SK-N-SH (cell line): ENCODE measurements around the gene SPATA2. TPM values are rescaled to one million over a fixed set of nuclear protein-coding genes. Genes with fewer than 3 reads are reported as not detected.

Source experiments
- CTCF ChIA-PET: fragments of 300-600, 350-600 bp; formaldehyde crosslinking; extraction: SDS; loops from one replicate; lab custom pipeline; 2021; lab: Yijun Ruan, JAX
- POLR2A ChIA-PET: fragments of 350-600 bp; sonication (Branson Sonifier 250); formaldehyde crosslinking; extraction: SDS; loops from one replicate; lab custom pipeline; 2020; ENCODE audit warnings: antibody characterized with exemption, inconsistent platforms; lab: Yijun Ruan, JAX
- DNase-seq: peaks from one replicate; pipeline ENCODE4 v3.0.0; 2012
- H2AFZ ChIP-seq: fragments of 200-600 bp; sonication (generic); 2 replicates; pipeline ENCODE4 v1.8.1; 2016; ENCODE audit warnings: antibody characterized with exemption, mild to moderate bottlenecking, low read depth
- H3F3A ChIP-seq: fragments of 200-600 bp; sonication (generic); replicated peaks from 2 replicates; pipeline ENCODE3; 2016; ENCODE audit warnings: antibody characterized with exemption, mild to moderate bottlenecking; ENCODE audit not compliant: insufficient read depth
- H3K27ac ChIP-seq, 2 experiments: fragments of 200-500 bp in 1 of 2; fragments of 200-600 bp in 1 of 2; sonication (Bioruptor generic) in 1 of 2; sonication (generic), shearing (Covaris generic) in 1 of 2; 2 replicates each; pipeline versions ENCODE4 v1.5.1 to v1.6.1; 2014 to 2016; ENCODE audit warnings: low read depth in 2 of 2, inconsistent platforms in 1 of 2, low read length in 1 of 2, mild to moderate bottlenecking in 1 of 2, mixed read lengths in 1 of 2
- H3K27me3 ChIP-seq: fragments of 200-600 bp; sonication (generic), shearing (Covaris generic); 2 replicates; pipeline ENCODE4 v1.6.1; 2016; ENCODE audit warnings: mixed run types; ENCODE audit not compliant: insufficient read depth
- H3K36me3 ChIP-seq, 2 experiments: fragments of 200-500 bp in 1 of 2; fragments of 200-600 bp in 1 of 2; sonication (Bioruptor generic) in 1 of 2; sonication (generic) in 1 of 2; replicated peaks in 1 of 2; 2 replicates each; pipeline versions ENCODE3 to v1.5.1; 2014 to 2016; ENCODE audit warnings: low read length in 1 of 2, mild to moderate bottlenecking in 1 of 2; ENCODE audit not compliant: insufficient read depth in 2 of 2, control insufficient read depth in 1 of 2
- H3K4me1 ChIP-seq, 2 experiments: fragments of 200-500 bp in 1 of 2; fragments of 200-600 bp in 1 of 2; sonication (Bioruptor generic) in 1 of 2; sonication (generic), shearing (Covaris generic) in 1 of 2; 2 replicates each; pipeline versions ENCODE4 v1.5.1 to v1.6.1; 2014 to 2016; ENCODE audit warnings: low read depth in 1 of 2, low read length in 1 of 2, mixed run types in 1 of 2; ENCODE audit not compliant: insufficient read depth in 2 of 2, control insufficient read depth in 1 of 2
- H3K4me2 ChIP-seq: fragments of 200-600 bp; sonication (generic), shearing (Covaris generic); 2 replicates; pipeline ENCODE4 v1.6.1; 2017; ENCODE audit warnings: mixed run types
- H3K4me3 ChIP-seq, 2 experiments: fragments of 200-500 bp in 1 of 2; fragments of 200-600 bp in 1 of 2; sonication (Bioruptor generic) in 1 of 2; sonication (generic), shearing (Covaris generic) in 1 of 2; 2 replicates each; pipeline versions ENCODE4 v1.5.1 to v1.8.1; 2014 to 2016; ENCODE audit warnings: low read depth in 2 of 2, inconsistent platforms in 1 of 2, low read length in 1 of 2, mild to moderate bottlenecking in 1 of 2, mixed read lengths in 1 of 2, moderate library complexity in 1 of 2
- H3K79me2 ChIP-seq: fragments of 200-600 bp; sonication (generic); 2 replicates; pipeline ENCODE4 v1.8.1; 2017; ENCODE audit warnings: mild to moderate bottlenecking; ENCODE audit not compliant: insufficient read depth
- H3K9ac ChIP-seq: fragments of 200-600 bp; sonication (generic); 2 replicates; pipeline ENCODE4 v1.6.1; 2017; ENCODE audit warnings: mixed run types
- H3K9me2 ChIP-seq: fragments of 200-600 bp; sonication (generic); 2 replicates; pipeline ENCODE4 v1.6.1; 2017; ENCODE audit warnings: mixed run types
- H3K9me3 ChIP-seq: fragments of 200-600 bp; sonication (generic); 2 replicates; pipeline ENCODE4 v1.6.1; 2017; ENCODE audit warnings: mixed run types, mild to moderate bottlenecking, moderate library complexity
- H4K20me1 ChIP-seq: fragments of 200-600 bp; sonication (generic); 2 replicates; pipeline ENCODE4 v1.6.1; 2017; ENCODE audit warnings: mild to moderate bottlenecking, mixed run types; ENCODE audit not compliant: insufficient read depth
- CHD2 ChIP-seq: fragments of 150-350 bp; IDR thresholded peaks from 2 replicates; pipeline ENCODE4 v1.6.1; 2018; ENCODE audit warnings: low read length; ENCODE audit not compliant: partially characterized antibody
- FOSL2 ChIP-seq: IDR thresholded peaks from 2 replicates; pipeline ENCODE4 v1.4.0; 2012; ENCODE audit warnings: low read depth, mild to moderate bottlenecking, moderate library complexity, borderline replicate concordance
- FOXJ3 ChIP-seq: sonication (generic); formaldehyde crosslinking; IDR thresholded peaks from 2 replicates; pipeline ENCODE4 v1.5.1; 2020; ENCODE audit warnings: mild to moderate bottlenecking, missing genetic modification reagents
- FOXM1 ChIP-seq: IDR thresholded peaks from 2 replicates; pipeline ENCODE4 v1.4.0; 2012; ENCODE audit warnings: low read depth, mild to moderate bottlenecking
- GABPA ChIP-seq: IDR thresholded peaks from 2 replicates; pipeline ENCODE4 v1.4.0; 2012; ENCODE audit warnings: low read depth, mild to moderate bottlenecking
- JUND ChIP-seq: IDR thresholded peaks from 2 replicates; pipeline ENCODE4 v1.4.0; 2012
- MEF2A ChIP-seq: IDR thresholded peaks from 2 replicates; pipeline ENCODE4 v1.4.0; 2012; ENCODE audit warnings: low read depth, borderline replicate concordance
- RAD21 ChIP-seq: IDR thresholded peaks from 2 replicates; pipeline ENCODE4 v1.6.1; 2012; ENCODE audit warnings: mild to moderate bottlenecking, low read length
- RFX5 ChIP-seq: IDR thresholded peaks from 2 replicates; pipeline ENCODE4 v1.6.1; 2012; ENCODE audit warnings: mild to moderate bottlenecking, improper control_type of control experiment, low read length
- RXRA ChIP-seq: IDR thresholded peaks from 2 replicates; pipeline ENCODE4 v1.4.0; 2012; ENCODE audit warnings: low read depth, mild to moderate bottlenecking, borderline replicate concordance
- SIN3A ChIP-seq: IDR thresholded peaks from 2 replicates; pipeline ENCODE4 v1.6.1; 2012; ENCODE audit warnings: low read depth, mild to moderate bottlenecking, low read length, moderate library complexity, borderline replicate concordance
- TEAD4 ChIP-seq: IDR thresholded peaks from 2 replicates; pipeline ENCODE4 v1.4.0; 2012; ENCODE audit warnings: mild to moderate bottlenecking, borderline replicate concordance; ENCODE audit not compliant: insufficient read depth
- YY1 ChIP-seq: IDR thresholded peaks from 2 replicates; pipeline ENCODE4 v1.4.0; 2012; ENCODE audit warnings: low read depth, mild to moderate bottlenecking
- WGBS: methylation state at CpG from one replicate; pipeline ENCODE4 v1.1.6; 2017; ENCODE audit warnings: low lambda C conversion rate; 5-methylcytosine and 5-hydroxymethylcytosine counted together
- polyA plus RNA-seq, 3 experiments: library from polyadenylated mRNA; depleted of rRNA; stranded (reverse); fragments of >200 nt; gene quantifications; 2 replicates each; pipeline ENCODE4 v1.2.3, GENCODE V29; 2012
- TF ChIP-seq, protein P1 (sequence below): fragments of 150-350 bp; IDR thresholded peaks from 2 replicates; pipeline ENCODE4 v1.6.1; 2017; ENCODE audit warnings: antibody characterized with exemption, low read length, low read depth, borderline replicate concordance
- TF ChIP-seq, protein P2 (sequence below): IDR thresholded peaks from 2 replicates; pipeline ENCODE4 v1.6.1; 2012; ENCODE audit warnings: mild to moderate bottlenecking, low read depth, low read length, moderate library complexity
- TF ChIP-seq, protein P3 (sequence below): fragments of 150-350 bp; IDR thresholded peaks from 2 replicates; pipeline ENCODE4 v1.6.1; 2016; ENCODE audit warnings: mild to moderate bottlenecking, low read depth, low read length
- TF ChIP-seq, protein P4 (sequence below): IDR thresholded peaks from 2 replicates; pipeline ENCODE4; 2012
- TF ChIP-seq, protein P5 (sequence below): fragments of 200-600 bp; sonication (generic); IDR thresholded peaks from 2 replicates; pipeline ENCODE4 v1.6.1; 2017; ENCODE audit warnings: antibody characterized with exemption, mild to moderate bottlenecking, moderate library complexity

SPATA2 gene
- polyA plus RNA-seq, 1 of the 3 experiments (the other 2 are of a cell fraction), result 7.2 TPM

DNA sequence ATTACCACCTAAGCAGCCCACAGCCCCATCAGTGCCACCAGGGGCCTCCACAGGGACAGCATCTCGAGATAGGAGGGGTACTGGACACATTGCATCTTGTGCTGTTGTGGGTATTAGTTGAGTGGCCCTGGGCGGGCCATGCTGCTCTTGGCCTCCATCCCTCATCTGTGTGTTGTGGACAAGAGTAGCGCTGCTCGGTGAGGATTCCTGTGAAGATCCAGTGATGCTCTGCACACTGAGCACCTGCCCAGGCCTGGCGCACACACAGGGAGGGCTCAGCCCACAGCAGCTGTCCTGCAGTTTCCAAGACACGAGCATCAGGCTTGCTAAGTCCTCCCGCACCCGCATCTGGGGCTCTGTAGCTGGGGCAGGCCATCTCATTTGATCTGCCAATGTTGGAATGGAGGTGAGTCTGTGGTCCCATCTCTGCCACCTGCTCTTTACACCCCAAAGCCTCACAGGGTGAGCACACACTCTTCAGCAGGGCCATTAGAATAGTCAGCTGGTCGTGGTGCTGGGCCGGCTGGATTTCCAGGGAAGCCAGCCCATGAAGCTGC, 32.0 kb downstream of the SPATA2 start:
- Histone ChIP-seq H3K36me3 (peaks cover 7 to 35% of the 10 kb centered on the region in 2 experiments), H2AFZ (no peak overlapping the region), H3F3A (peaks cover 4% of the 10 kb centered on the region), H4K20me1 (0 out of 2 replicates have a peak, but pooled peaks cover 4% of the 10 kb centered on the region), H3K9me3 (no peaks in the 10 kb centered on the region), H3K9me2 (no peaks in the 10 kb centered on the region), H3K4me2 (no peak overlapping the region), H3K79me2 (no peaks in the 10 kb centered on the region), H3K4me1 (peaks cover 0 to 1% of the 10 kb centered on the region in 2 experiments; a peak in 1 of 4 replicates), H3K27ac (no peak overlapping the region), H3K4me3 (no peak overlapping the region), H3K27me3 (no peaks in the 10 kb centered on the region), H3K9ac (no peak overlapping the region)
- WGBS, result 95% methylated on average over 8 of the region's 10 CpGs
- no peak for DNase-seq
- TF ChIP-seq TEAD4 (no peak), FOXM1 (no peak), YY1 (no peak), CHD2 (no peak), JUND (no peak), RXRA (no peak), FOSL2 (no peak), RAD21 (no peak), RFX5 (no peak), MEF2A (no peak), FOXJ3 (no peak), SIN3A (no peak), GABPA (no peak)
- TF ChIP-seq, protein P1, sequence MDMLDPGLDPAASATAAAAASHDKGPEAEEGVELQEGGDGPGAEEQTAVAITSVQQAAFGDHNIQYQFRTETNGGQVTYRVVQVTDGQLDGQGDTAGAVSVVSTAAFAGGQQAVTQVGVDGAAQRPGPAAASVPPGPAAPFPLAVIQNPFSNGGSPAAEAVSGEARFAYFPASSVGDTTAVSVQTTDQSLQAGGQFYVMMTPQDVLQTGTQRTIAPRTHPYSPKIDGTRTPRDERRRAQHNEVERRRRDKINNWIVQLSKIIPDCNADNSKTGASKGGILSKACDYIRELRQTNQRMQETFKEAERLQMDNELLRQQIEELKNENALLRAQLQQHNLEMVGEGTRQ, result no peak
- TF ChIP-seq, protein P2, sequence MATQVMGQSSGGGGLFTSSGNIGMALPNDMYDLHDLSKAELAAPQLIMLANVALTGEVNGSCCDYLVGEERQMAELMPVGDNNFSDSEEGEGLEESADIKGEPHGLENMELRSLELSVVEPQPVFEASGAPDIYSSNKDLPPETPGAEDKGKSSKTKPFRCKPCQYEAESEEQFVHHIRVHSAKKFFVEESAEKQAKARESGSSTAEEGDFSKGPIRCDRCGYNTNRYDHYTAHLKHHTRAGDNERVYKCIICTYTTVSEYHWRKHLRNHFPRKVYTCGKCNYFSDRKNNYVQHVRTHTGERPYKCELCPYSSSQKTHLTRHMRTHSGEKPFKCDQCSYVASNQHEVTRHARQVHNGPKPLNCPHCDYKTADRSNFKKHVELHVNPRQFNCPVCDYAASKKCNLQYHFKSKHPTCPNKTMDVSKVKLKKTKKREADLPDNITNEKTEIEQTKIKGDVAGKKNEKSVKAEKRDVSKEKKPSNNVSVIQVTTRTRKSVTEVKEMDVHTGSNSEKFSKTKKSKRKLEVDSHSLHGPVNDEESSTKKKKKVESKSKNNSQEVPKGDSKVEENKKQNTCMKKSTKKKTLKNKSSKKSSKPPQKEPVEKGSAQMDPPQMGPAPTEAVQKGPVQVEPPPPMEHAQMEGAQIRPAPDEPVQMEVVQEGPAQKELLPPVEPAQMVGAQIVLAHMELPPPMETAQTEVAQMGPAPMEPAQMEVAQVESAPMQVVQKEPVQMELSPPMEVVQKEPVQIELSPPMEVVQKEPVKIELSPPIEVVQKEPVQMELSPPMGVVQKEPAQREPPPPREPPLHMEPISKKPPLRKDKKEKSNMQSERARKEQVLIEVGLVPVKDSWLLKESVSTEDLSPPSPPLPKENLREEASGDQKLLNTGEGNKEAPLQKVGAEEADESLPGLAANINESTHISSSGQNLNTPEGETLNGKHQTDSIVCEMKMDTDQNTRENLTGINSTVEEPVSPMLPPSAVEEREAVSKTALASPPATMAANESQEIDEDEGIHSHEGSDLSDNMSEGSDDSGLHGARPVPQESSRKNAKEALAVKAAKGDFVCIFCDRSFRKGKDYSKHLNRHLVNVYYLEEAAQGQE, result no peak
- TF ChIP-seq, protein P3, sequence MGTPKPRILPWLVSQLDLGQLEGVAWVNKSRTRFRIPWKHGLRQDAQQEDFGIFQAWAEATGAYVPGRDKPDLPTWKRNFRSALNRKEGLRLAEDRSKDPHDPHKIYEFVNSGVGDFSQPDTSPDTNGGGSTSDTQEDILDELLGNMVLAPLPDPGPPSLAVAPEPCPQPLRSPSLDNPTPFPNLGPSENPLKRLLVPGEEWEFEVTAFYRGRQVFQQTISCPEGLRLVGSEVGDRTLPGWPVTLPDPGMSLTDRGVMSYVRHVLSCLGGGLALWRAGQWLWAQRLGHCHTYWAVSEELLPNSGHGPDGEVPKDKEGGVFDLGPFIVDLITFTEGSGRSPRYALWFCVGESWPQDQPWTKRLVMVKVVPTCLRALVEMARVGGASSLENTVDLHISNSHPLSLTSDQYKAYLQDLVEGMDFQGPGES, result no peak
- TF ChIP-seq, protein P4, sequence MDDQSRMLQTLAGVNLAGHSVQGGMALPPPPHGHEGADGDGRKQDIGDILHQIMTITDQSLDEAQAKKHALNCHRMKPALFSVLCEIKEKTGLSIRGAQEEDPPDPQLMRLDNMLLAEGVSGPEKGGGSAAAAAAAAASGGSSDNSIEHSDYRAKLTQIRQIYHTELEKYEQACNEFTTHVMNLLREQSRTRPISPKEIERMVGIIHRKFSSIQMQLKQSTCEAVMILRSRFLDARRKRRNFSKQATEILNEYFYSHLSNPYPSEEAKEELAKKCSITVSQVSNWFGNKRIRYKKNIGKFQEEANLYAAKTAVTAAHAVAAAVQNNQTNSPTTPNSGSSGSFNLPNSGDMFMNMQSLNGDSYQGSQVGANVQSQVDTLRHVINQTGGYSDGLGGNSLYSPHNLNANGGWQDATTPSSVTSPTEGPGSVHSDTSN, result no peak
- TF ChIP-seq, protein P5, sequence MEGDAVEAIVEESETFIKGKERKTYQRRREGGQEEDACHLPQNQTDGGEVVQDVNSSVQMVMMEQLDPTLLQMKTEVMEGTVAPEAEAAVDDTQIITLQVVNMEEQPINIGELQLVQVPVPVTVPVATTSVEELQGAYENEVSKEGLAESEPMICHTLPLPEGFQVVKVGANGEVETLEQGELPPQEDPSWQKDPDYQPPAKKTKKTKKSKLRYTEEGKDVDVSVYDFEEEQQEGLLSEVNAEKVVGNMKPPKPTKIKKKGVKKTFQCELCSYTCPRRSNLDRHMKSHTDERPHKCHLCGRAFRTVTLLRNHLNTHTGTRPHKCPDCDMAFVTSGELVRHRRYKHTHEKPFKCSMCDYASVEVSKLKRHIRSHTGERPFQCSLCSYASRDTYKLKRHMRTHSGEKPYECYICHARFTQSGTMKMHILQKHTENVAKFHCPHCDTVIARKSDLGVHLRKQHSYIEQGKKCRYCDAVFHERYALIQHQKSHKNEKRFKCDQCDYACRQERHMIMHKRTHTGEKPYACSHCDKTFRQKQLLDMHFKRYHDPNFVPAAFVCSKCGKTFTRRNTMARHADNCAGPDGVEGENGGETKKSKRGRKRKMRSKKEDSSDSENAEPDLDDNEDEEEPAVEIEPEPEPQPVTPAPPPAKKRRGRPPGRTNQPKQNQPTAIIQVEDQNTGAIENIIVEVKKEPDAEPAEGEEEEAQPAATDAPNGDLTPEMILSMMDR, result no peak
- CTCF ChIA-PET, result interaction anchor here (0.9 to 1.4 kb wide), 2 partner anchors 275 to 342 kb away, joined by 3 to 6 read pairs; no protein-coding TSS in a partner anchor
- POLR2A ChIA-PET, result no interaction called here
